Body of pancreas (tissue), 4 donors: ENCODE data around the gene TMEM31.

ENCODE experiments used
- POLR2A ChIP-seq, 3 donors: fragments of 450-650 bp; IDR thresholded peaks; one replicate each; pipeline ENCODE4 v1.6.1; 2016; ENCODE audit warnings: antibody characterized with exemption in 3 of 3, mild to moderate bottlenecking in 2 of 3
- TF ChIP-seq, protein P1 (sequence below), 7 experiments: fragments of 450-650 bp in 4 of 7; fragments of 200-600 bp in 3 of 7; sonication (generic) in 3 of 7; IDR thresholded peaks; one replicate each; pipeline ENCODE4 v1.5.1; 2016 to 2019; ENCODE audit warnings: antibody characterized with exemption in 7 of 7

- TF ChIP-seq, protein P1, sequence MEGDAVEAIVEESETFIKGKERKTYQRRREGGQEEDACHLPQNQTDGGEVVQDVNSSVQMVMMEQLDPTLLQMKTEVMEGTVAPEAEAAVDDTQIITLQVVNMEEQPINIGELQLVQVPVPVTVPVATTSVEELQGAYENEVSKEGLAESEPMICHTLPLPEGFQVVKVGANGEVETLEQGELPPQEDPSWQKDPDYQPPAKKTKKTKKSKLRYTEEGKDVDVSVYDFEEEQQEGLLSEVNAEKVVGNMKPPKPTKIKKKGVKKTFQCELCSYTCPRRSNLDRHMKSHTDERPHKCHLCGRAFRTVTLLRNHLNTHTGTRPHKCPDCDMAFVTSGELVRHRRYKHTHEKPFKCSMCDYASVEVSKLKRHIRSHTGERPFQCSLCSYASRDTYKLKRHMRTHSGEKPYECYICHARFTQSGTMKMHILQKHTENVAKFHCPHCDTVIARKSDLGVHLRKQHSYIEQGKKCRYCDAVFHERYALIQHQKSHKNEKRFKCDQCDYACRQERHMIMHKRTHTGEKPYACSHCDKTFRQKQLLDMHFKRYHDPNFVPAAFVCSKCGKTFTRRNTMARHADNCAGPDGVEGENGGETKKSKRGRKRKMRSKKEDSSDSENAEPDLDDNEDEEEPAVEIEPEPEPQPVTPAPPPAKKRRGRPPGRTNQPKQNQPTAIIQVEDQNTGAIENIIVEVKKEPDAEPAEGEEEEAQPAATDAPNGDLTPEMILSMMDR (IDR thresholded peaks at IDR 0.05) = no peak
- no peak for TF ChIP-seq POLR2A (IDR thresholded peaks at IDR 0.05)
Observed at GRCh38 chrX:103726477-103726876, 15.8 kb downstream of the TMEM31 start.
